Activated T-cell treated with anti-CD3 and anti-CD28 coated beads, Interleukin-2, amount 50 U/mL, for 72 hours (primary cell): Measurements from ENCODE around the gene RUNX2. TPM values are rescaled to one million over a fixed set of nuclear protein-coding genes. Genes with fewer than 3 reads are reported as not detected.

ENCODE experiments used
- ATAC-seq, 2 donors: fragments of 150-1000 bp; cut with Tn5 transposase; replicated peaks in 1 of 2; 2 replicates each; pipeline ENCODE4 v1.10.0; 2021; ENCODE audit warnings: moderate library complexity in 2 of 2, mild to moderate bottlenecking in 1 of 2
- DNase-seq, 2 donors: peaks; one replicate each; pipeline ENCODE4 v3.0.0; 2021 to 2022; ENCODE audit warnings: mixed read lengths in 1 of 2
- H3K27ac Mint-ChIP-seq: one replicate; pipeline ENCODE4 v1.8.0; 2022; ENCODE audit warnings: mild to moderate bottlenecking, moderate library complexity, mixed read lengths
- H3K27me3 Mint-ChIP-seq: one replicate; pipeline ENCODE4 v1.8.0; 2022; ENCODE audit warnings: low read depth, mixed read lengths
- H3K36me3 Mint-ChIP-seq, 2 donors: one replicate each; pipeline ENCODE4 v1.8.0; 2022; ENCODE audit warnings: mixed read lengths in 2 of 2, mild to moderate bottlenecking in 1 of 2; ENCODE audit not compliant: insufficient read depth in 2 of 2
- H3K4me1 Mint-ChIP-seq: one replicate; pipeline ENCODE4 v1.8.0; 2022; ENCODE audit warnings: low read depth, mixed read lengths
- H3K4me3 Mint-ChIP-seq, 2 donors: one replicate each; pipeline ENCODE4 v1.8.0; 2022; ENCODE audit warnings: mild to moderate bottlenecking in 2 of 2, mixed read lengths in 2 of 2, moderate library complexity in 2 of 2
- H3K9me3 Mint-ChIP-seq, 2 donors: one replicate each; pipeline ENCODE4 v1.8.0; 2022; ENCODE audit warnings: mixed read lengths in 2 of 2
- total RNA-seq, 2 donors: library from RNA; stranded (reverse); gene quantifications; one replicate each; pipeline ENCODE4 v1.2.3, GENCODE V29; 2022

RUNX2 gene
- total RNA-seq, 2 donors from 2014 or later: 39.3 to 61.1 TPM

GRCh38 chr6:45366534-45366933, 38.4 kb downstream of the RUNX2 start:
- Mint-ChIP-seq H3K27me3 (no peaks in the 10 kb centered on the region), H3K4me1 (peaks cover 30% of the 10 kb centered on the region), H3K4me3 (no peak overlapping the region), H3K9me3 (no peaks in the 10 kb centered on the region), H3K36me3 (peaks cover 0 to 12% of the 10 kb centered on the region in 2 donors), H3K27ac (no peak overlapping the region)
- no peak for ATAC-seq
- no peak for DNase-seq

- H3K36me3 Mint-ChIP-seq: peaks cover 0 to 9% of the 10 kb centered on the region in 2 donors
- DNase-seq: no peak
- H3K4me1 Mint-ChIP-seq: peaks cover 45% of the 10 kb centered on the region
- H3K4me3 Mint-ChIP-seq: no peak overlapping the region
- H3K27ac Mint-ChIP-seq: no peak overlapping the region
- ATAC-seq: no peak
- no peaks in the 10 kb centered on the region for H3K27me3 Mint-ChIP-seq
- no peaks in the 10 kb centered on the region for H3K9me3 Mint-ChIP-seq
These were observed 39.9 kb downstream of the RUNX2 start for GRCh38 chr6:45367999-45368398.

- Mint-ChIP-seq H3K27me3 (no peaks in the 10 kb centered on the region), H3K27ac (no peak overlapping the region), H3K9me3 (no peaks in the 10 kb centered on the region), H3K4me1 (peaks cover 48% of the 10 kb centered on the region), H3K36me3 (peaks cover 0 to 9% of the 10 kb centered on the region in 2 donors), H3K4me3 (no peak overlapping the region)
- no peak for ATAC-seq
- no peak for DNase-seq
These were observed 41.7 kb downstream of the RUNX2 start for GRCh38 chr6:45369870-45370269.

- DNase-seq (no peak), ATAC-seq (peak; percentile 70 to 80)
- Mint-ChIP-seq H3K4me1 (peaks cover 62% of the 10 kb centered on the region), H3K27ac (peak overlapping the region; percentile 79), H3K4me3 (peak overlapping the region in 1 of 2 donors; percentile 52), H3K9me3 (no peaks in the 10 kb centered on the region), H3K27me3 (no peaks in the 10 kb centered on the region), H3K36me3 (peaks cover under 1 to 10% of the 10 kb centered on the region in 2 donors)
These were observed 43.9 kb downstream of the RUNX2 start for GRCh38 chr6:45371924-45372573.

GRCh38 chr6:45375449-45375848, 47.3 kb downstream of the RUNX2 start:
- H3K36me3 Mint-ChIP-seq: peaks cover 4 to 6% of the 10 kb centered on the region in 2 donors
- H3K27me3 Mint-ChIP-seq: no peaks in the 10 kb centered on the region
- H3K4me3 Mint-ChIP-seq: peak overlapping the region; percentile 23 to 99
- ATAC-seq (no peak), DNase-seq (no peak)
- H3K27ac Mint-ChIP-seq: no peak overlapping the region
- peaks cover 60% of the 10 kb centered on the region for H3K4me1 Mint-ChIP-seq
- no peaks in the 10 kb centered on the region for H3K9me3 Mint-ChIP-seq

GRCh38 chr6:45376310-45377042, 48.3 kb downstream of the RUNX2 start:
- H3K27ac Mint-ChIP-seq: peak overlapping the region; percentile 99
- ATAC-seq (no peak), DNase-seq (no peak)
- H3K27me3 Mint-ChIP-seq: no peaks in the 10 kb centered on the region
- peaks cover 3 to 6% of the 10 kb centered on the region in 2 donors for H3K36me3 Mint-ChIP-seq
- H3K4me3 Mint-ChIP-seq: peak overlapping the region; percentile 99
- no peaks in the 10 kb centered on the region for H3K9me3 Mint-ChIP-seq
- H3K4me1 Mint-ChIP-seq: peaks cover 51% of the 10 kb centered on the region

GRCh38 chr6:45377043-45377553, 49.0 kb downstream of the RUNX2 start:
- no peak for ATAC-seq
- DNase-seq: no peak
- peaks cover 45% of the 10 kb centered on the region for H3K4me1 Mint-ChIP-seq
- H3K27ac Mint-ChIP-seq: peak overlapping the region; percentile 99
- H3K4me3 Mint-ChIP-seq: peak overlapping the region; percentile 99
- no peaks in the 10 kb centered on the region for H3K27me3 Mint-ChIP-seq
- H3K36me3 Mint-ChIP-seq: peaks cover 3 to 6% of the 10 kb centered on the region in 2 donors
- no peaks in the 10 kb centered on the region for H3K9me3 Mint-ChIP-seq

- peak; percentile 86 to 88 for ATAC-seq
- Mint-ChIP-seq H3K4me3 (peak within 1 kb of the TSS; percentile 99), H3K27me3 (no peaks in the 10 kb centered on the region), H3K36me3 (peaks cover 3 to 6% of the 10 kb centered on the region in 2 donors), H3K9me3 (no peaks in the 10 kb centered on the region), H3K27ac (peak within 1 kb of the TSS; percentile 99), H3K4me1 (peaks cover 38% of the 10 kb centered on the region)
- DNase-seq: peak; percentile 94 to 96
These were observed 49.6 kb downstream of the RUNX2 start, which contains the start of gene SUPT3H for GRCh38 chr6:45377554-45378333. SUPT3H (minus strand) TSS chr6:45377934.

GRCh38 chr6:45378334-45378926, 50.3 kb downstream of the RUNX2 start:
- H3K27ac Mint-ChIP-seq: peak overlapping the region; percentile 99
- ATAC-seq (peak in 1 of 2 donors; percentile 28), DNase-seq (peak; percentile 38 to 54)
- H3K36me3 Mint-ChIP-seq: peaks cover 3 to 6% of the 10 kb centered on the region in 2 donors
- no peaks in the 10 kb centered on the region for H3K9me3 Mint-ChIP-seq
- no peaks in the 10 kb centered on the region for H3K27me3 Mint-ChIP-seq
- H3K4me1 Mint-ChIP-seq: peaks cover 32% of the 10 kb centered on the region
- H3K4me3 Mint-ChIP-seq: peak overlapping the region; percentile 99

- Mint-ChIP-seq H3K9me3 (peaks cover 0 to 2% of the 10 kb centered on the region in 2 donors), H3K4me1 (peaks cover 12% of the 10 kb centered on the region), H3K27me3 (peaks cover 4% of the 10 kb centered on the region), H3K4me3 (no peak overlapping the region), H3K27ac (no peak overlapping the region), H3K36me3 (peaks cover 0 to 4% of the 10 kb centered on the region in 2 donors)
- DNase-seq: no peak
- no peak for ATAC-seq
These were observed 54.3 kb downstream of the RUNX2 start for GRCh38 chr6:45382391-45382790.

- no peak overlapping the region for H3K27ac Mint-ChIP-seq
- peaks cover 4 to 6% of the 10 kb centered on the region in 2 donors for H3K36me3 Mint-ChIP-seq
These were observed 58.4 kb downstream of the RUNX2 start for GRCh38 chr6:45386501-45386900.

GRCh38 chr6:45387236-45387635, 59.1 kb downstream of the RUNX2 start:
- no peak for ATAC-seq
- Mint-ChIP-seq H3K27ac (no peak overlapping the region), H3K9me3 (peaks cover 5 to 9% of the 10 kb centered on the region in 2 donors), H3K27me3 (peaks cover 4% of the 10 kb centered on the region), H3K36me3 (peaks cover 5 to 7% of the 10 kb centered on the region in 2 donors), H3K4me1 (no peaks in the 10 kb centered on the region), H3K4me3 (no peak overlapping the region)
- DNase-seq: no peak

More at GRCh38 chr6:45386501-45386900, 58.4 kb downstream of the RUNX2 start:
- Mint-ChIP-seq H3K4me1 (no peaks in the 10 kb centered on the region), H3K9me3 (peaks cover 3 to 7% of the 10 kb centered on the region in 2 donors), H3K4me3 (no peak overlapping the region), H3K27me3 (peaks cover 4% of the 10 kb centered on the region)
- DNase-seq (no peak), ATAC-seq (no peak)
